Epidermal melanocyte (primary cell): Measurements from ENCODE around the gene COMT.
A peak's percentile ranks its signal among the peaks of the same experiment; 100 is the strongest.
"Not testable (repeated sequence)": the region's sequence is repeated elsewhere in the genome, so short reads cannot be mapped to it uniquely, and the experiment has no call there.

ENCODE experiments used
- DNase-seq: peaks from one replicate; pipeline ENCODE4 v3.0.0; 2011; ENCODE audit warnings: low spot score; ENCODE audit not compliant: insufficient read length

COMT gene

GRCh38 chr22:19941365-19942082, at the start of gene COMT, which contains the start of gene TXNRD2:
Gene COMT (plus strand): TSS chr22:19941772. CDS start chr22:19962527, 20,755 bp downstream.
Gene TXNRD2 (minus strand): TSS chr22:19941818. CDS start chr22:19941803, 15 bp downstream.
- peak; percentile 85 for DNase-seq

- no peak for DNase-seq
Observed at GRCh38 chr22:19892257-19892879, 49.2 kb upstream of the COMT start.

- DNase-seq: no peak
Observed at GRCh38 chr22:19892925-19893324, 48.6 kb upstream of the COMT start.

GRCh38 chr22:19893363-19893762, 48.2 kb upstream of the COMT start:
- no peak for DNase-seq

GRCh38 chr22:19895160-19895849, 46.3 kb upstream of the COMT start:
- DNase-seq: no peak

GRCh38 chr22:19896665-19897355, 44.8 kb upstream of the COMT start:
- no peak for DNase-seq

- DNase-seq: no peak
Observed at GRCh38 chr22:19897726-19898125, 43.8 kb upstream of the COMT start.

GRCh38 chr22:19898145-19898544, 43.4 kb upstream of the COMT start:
- DNase-seq: no peak

GRCh38 chr22:19898831-19899567, 42.6 kb upstream of the COMT start:
- DNase-seq: no peak

GRCh38 chr22:19900707-19901436, 40.7 kb upstream of the COMT start:
- DNase-seq: no peak

- DNase-seq: no peak
Observed at GRCh38 chr22:19901577-19902244, 39.9 kb upstream of the COMT start.

GRCh38 chr22:19902245-19902715, 39.3 kb upstream of the COMT start:
- DNase-seq: no peak

GRCh38 chr22:19903031-19903430, 38.5 kb upstream of the COMT start:
- no peak for DNase-seq

- no peak for DNase-seq
Observed at GRCh38 chr22:19903513-19903912, 38.1 kb upstream of the COMT start.

GRCh38 chr22:19904174-19904856, 37.3 kb upstream of the COMT start:
- no peak for DNase-seq

GRCh38 chr22:19904935-19905334, 36.6 kb upstream of the COMT start:
- no peak for DNase-seq

GRCh38 chr22:19905347-19906276, 36.0 kb upstream of the COMT start:
- DNase-seq: no peak

GRCh38 chr22:19906864-19907263, 34.7 kb upstream of the COMT start:
- not testable (repeated sequence) for DNase-seq
